ENCODE data around the gene KIF3B. TPM values are rescaled to one million over a fixed set of nuclear protein-coding genes. Genes with fewer than 3 reads are reported as not detected.

The KIF3B gene
- total and polyA plus RNA-seq, 2 of the 13 experiments (the other 11 are each of a cell fraction or from before 2014, with no cell fraction given) = 23.6 to 28.8 TPM

- ATAC-seq = no peak
- H3K4me1 ChIP-seq (ENCODE audit: insufficient read depth, low read length) = peaks cover 53% of the 10 kb centered on the region
- no peak for FAIRE-seq
- TF ChIP-seq ZNF703 (CRISPR knock-in tag; IDR thresholded peaks at IDR 0.05; ENCODE audit: borderline replicate concordance) = no peak
- TF ChIP-seq TBL1XR1 (IDR thresholded peaks at IDR 0.05; ENCODE audit: borderline replicate concordance, low read length, partially characterized antibody) = peak; percentile 58
- TF ChIP-seq RARA (CRISPR knock-in tag; IDR thresholded peaks at IDR 0.05) = peak; percentile 78
- no peak for TF ChIP-seq ZNF329 (CRISPR knock-in tag; IDR thresholded peaks at IDR 0.05; ENCODE audit: low read depth)
- TF ChIP-seq THAP11 (CRISPR knock-in tag; IDR thresholded peaks at IDR 0.05) = no peak
- no peak for TF ChIP-seq PAWR (CRISPR knock-in tag; IDR thresholded peaks at IDR 0.05; ENCODE audit: borderline replicate concordance)
- TF ChIP-seq ETS1 (CRISPR knock-in tag; IDR thresholded peaks at IDR 0.05) = no peak
- peak; percentile 49 for TF ChIP-seq SKI (IDR thresholded peaks at IDR 0.05; ENCODE audit: partially characterized antibody)
- peak; percentile 93 for TF ChIP-seq BCL6 (CRISPR knock-in tag; IDR thresholded peaks at IDR 0.05)
- TF ChIP-seq NKX3-1 (CRISPR knock-in tag; IDR thresholded peaks at IDR 0.05) = no peak
- no peak for TF ChIP-seq MYC (CRISPR knock-in tag; IDR thresholded peaks at IDR 0.05; ENCODE audit: borderline replicate concordance)
- TF ChIP-seq RXRB (CRISPR knock-in tag; IDR thresholded peaks at IDR 0.05; ENCODE audit: borderline replicate concordance) = 0 out of 2 replicates have a peak, but pooled peaks have one; percentile 20
- H3K79me2 ChIP-seq (ENCODE audit: insufficient read depth, low read length) = no peaks in the 10 kb centered on the region
- intact Hi-C loops (cut with micrococcal nuclease; ENCODE audit: unreplicated experiment) (no loop called here), in situ Hi-C loops (cut with HindIII; ENCODE audit: extremely low pct_ligation_motif_present, low pct_unique_long_range_greater_than_20kb) (no loop called here)
- no peaks in the 10 kb centered on the region for H3K36me3 ChIP-seq (replicated peaks in 1 of 2; ENCODE audit: control insufficient read depth in 1 of 2, insufficient read depth in 2 of 2, low read length in 2 of 2)
- no peaks in the 10 kb centered on the region for H3K27me3 ChIP-seq (ENCODE audit: control insufficient read depth in 1 of 2, insufficient read depth in 2 of 2, low read length in 2 of 2)
- no peak overlapping the region for H3K9ac ChIP-seq (ENCODE audit: insufficient read depth, low read depth, low read length)
- H3K4me3 ChIP-seq (replicated peaks in 1 of 3; ENCODE audit: insufficient read depth in 1 of 3, low read depth in 2 of 3, low read length in 3 of 3) = no peak overlapping the region
- ChIA-PET CTCF (ENCODE audit: low intra/inter-chr PET ratio, low total read pairs) (no interaction called here), POLR2A (no interaction called here)
- no peak for DNase-seq (ENCODE audit: low spot score)
- H4K20me1 ChIP-seq (ENCODE audit: insufficient read depth, low read length) = no peaks in the 10 kb centered on the region
- no TSS peak for BruUV-seq (replicated peaks)
- H3K27ac ChIP-seq (ENCODE audit: extremely low read length, insufficient read depth, low read length) = no peak overlapping the region
- 31% methylated on average over 2 of the region's 2 CpGs for WGBS (ENCODE audit: low lambda C conversion rate)
- H3K9me3 ChIP-seq (ENCODE audit: low read length) = no peaks in the 10 kb centered on the region
- H2AFZ ChIP-seq (ENCODE audit: low read length) = no peak overlapping the region
- H3K4me2 ChIP-seq (ENCODE audit: low read depth, low read length) = no peak overlapping the region
Observed at GRCh38 chr20:32261644-32262043, 15.8 kb upstream of the KIF3B start.
